CD4-positive, CD25-positive, alpha-beta regulatory T cell (primary cell): Measurements from ENCODE around the gene JARID2. TPM values are rescaled to one million over a fixed set of nuclear protein-coding genes. Genes with fewer than 3 reads are reported as not detected.

Source experiments
- ATAC-seq, 2 donors: fragments of 150-1000 bp; cut with Tn5 transposase; one replicate each; pipeline ENCODE4 v1.10.0; 2021; ENCODE audit warnings: low read depth in 2 of 2, moderate number of reproducible peaks in 2 of 2, moderate library complexity in 1 of 2
- DNase-seq, 3 donors: peaks; one replicate each; pipeline versions ENCODE4 v3.0.0 to v3.0.0-alpha.2; 2012 to 2022; ENCODE audit warnings: mixed read lengths in 1 of 3
- H3K27ac ChIP-seq: one replicate; pipeline ENCODE4 v1.7.0; 2013; ENCODE audit warnings: mild to moderate bottlenecking, low read length; ENCODE audit not compliant: insufficient read depth, poor library complexity, severe bottlenecking
- H3K27me3 ChIP-seq: one replicate; pipeline ENCODE4 v1.7.0; 2013; ENCODE audit warnings: low read length; ENCODE audit not compliant: control insufficient read depth, insufficient read depth
- H3K36me3 ChIP-seq: one replicate; pipeline ENCODE4 v1.7.0; 2013; ENCODE audit warnings: mild to moderate bottlenecking, low read length, moderate library complexity; ENCODE audit not compliant: control insufficient read depth, insufficient read depth
- H3K4me1 ChIP-seq: 2 replicates; pipeline ENCODE4 v1.7.0; 2013; ENCODE audit warnings: mild to moderate bottlenecking, low read length; ENCODE audit not compliant: insufficient read depth, control insufficient read depth, poor library complexity, severe bottlenecking
- H3K4me3 ChIP-seq: one replicate; pipeline ENCODE4 v1.7.0; 2013; ENCODE audit warnings: low read depth, mild to moderate bottlenecking, low read length, moderate library complexity
- H3K9me3 ChIP-seq, 2 experiments: 1 replicate in 1 of 2; 2 replicates in 1 of 2; pipeline ENCODE4 v1.7.0; 2013; ENCODE audit warnings: low read length in 2 of 2, mild to moderate bottlenecking in 1 of 2, moderate library complexity in 1 of 2; ENCODE audit not compliant: control insufficient read depth in 2 of 2
- H3K27ac Mint-ChIP-seq, 3 donors: one replicate each; pipeline ENCODE4 v1.8.0; 2020 to 2022; ENCODE audit warnings: mild to moderate bottlenecking in 3 of 3, mixed read lengths in 3 of 3, moderate library complexity in 2 of 3
- H3K27me3 Mint-ChIP-seq: one replicate; pipeline ENCODE4 v1.8.0; 2022; ENCODE audit warnings: mild to moderate bottlenecking, mixed read lengths
- H3K36me3 Mint-ChIP-seq: one replicate; pipeline ENCODE4 v1.8.0; 2020; ENCODE audit warnings: mixed read lengths
- H3K4me1 Mint-ChIP-seq, 4 donors: one replicate each; pipeline ENCODE4 v1.8.0; 2020 to 2022; ENCODE audit warnings: mixed read lengths in 4 of 4, mild to moderate bottlenecking in 1 of 4
- H3K4me3 Mint-ChIP-seq, 4 donors: one replicate each; pipeline ENCODE4 v1.8.0; 2020 to 2022; ENCODE audit warnings: mild to moderate bottlenecking in 4 of 4, mixed read lengths in 4 of 4, moderate library complexity in 3 of 4
- H3K9me3 Mint-ChIP-seq, 7 donors: one replicate each; pipeline ENCODE4 v1.8.0; 2020 to 2022; ENCODE audit warnings: mixed read lengths in 7 of 7, mild to moderate bottlenecking in 3 of 7, moderate library complexity in 2 of 7
- polyA plus RNA-seq, 4 donors: library from polyadenylated mRNA; unstranded; fragments of 300-500 nt; fragmentation: Illumina TruSeq; gene quantifications; one replicate each; pipeline ENCODE4 v1.2.3, GENCODE V29; 2021
- total RNA-seq: library from RNA; stranded (reverse); gene quantifications from one replicate; pipeline ENCODE4 v1.2.3, GENCODE V29; 2022

Gene JARID2
- total and polyA plus RNA-seq, 5 donors from 2014 or later = 4.1 to 26.1 (median 5.6) TPM

- Mint-ChIP-seq H3K9me3 (peaks cover 0 to 2% (median 0%) of the 10 kb centered on the region in 7 donors), H3K4me3 (no peak overlapping the region), H3K27ac (no peak overlapping the region), H3K4me1 (peaks cover 7 to 33% (median 12%) of the 10 kb centered on the region in 4 donors), H3K36me3 (peaks cover 16% of the 10 kb centered on the region), H3K27me3 (no peaks in the 10 kb centered on the region)
- H3K27ac ChIP-seq = no peak overlapping the region
- ATAC-seq (no peak), DNase-seq (no peak)
- H3K36me3 ChIP-seq = no peaks in the 10 kb centered on the region
- H3K4me1 ChIP-seq = no peaks in the 10 kb centered on the region
- no peaks in the 10 kb centered on the region for H3K27me3 ChIP-seq
- H3K9me3 ChIP-seq = no peaks in the 10 kb centered on the region
- no peak overlapping the region for H3K4me3 ChIP-seq
These were observed 309.5 kb downstream of the JARID2 start for GRCh38 chr6:15555101-15556038.

- Mint-ChIP-seq H3K4me1 (peaks cover 4 to 27% (median 9%) of the 10 kb centered on the region in 4 donors), H3K27me3 (no peaks in the 10 kb centered on the region), H3K27ac (no peak overlapping the region), H3K36me3 (peaks cover 13% of the 10 kb centered on the region), H3K4me3 (no peak overlapping the region), H3K9me3 (no peaks in the 10 kb centered on the region)
- no peaks in the 10 kb centered on the region for H3K27me3 ChIP-seq
- H3K4me3 ChIP-seq = no peak overlapping the region
- no peak overlapping the region for H3K27ac ChIP-seq
- H3K36me3 ChIP-seq = no peaks in the 10 kb centered on the region
- DNase-seq = no peak
- H3K4me1 ChIP-seq = no peaks in the 10 kb centered on the region
- ATAC-seq = no peak
- H3K9me3 ChIP-seq = no peaks in the 10 kb centered on the region
These were observed 310.8 kb downstream of the JARID2 start for GRCh38 chr6:15556711-15557110.

GRCh38 chr6:15557174-15557573, 311.3 kb downstream of the JARID2 start:
- Histone ChIP-seq H3K9me3 (no peaks in the 10 kb centered on the region), H3K27ac (no peak overlapping the region), H3K27me3 (no peaks in the 10 kb centered on the region), H3K36me3 (no peaks in the 10 kb centered on the region), H3K4me3 (no peak overlapping the region), H3K4me1 (no peaks in the 10 kb centered on the region)
- Mint-ChIP-seq H3K4me3 (no peak overlapping the region), H3K27ac (no peak overlapping the region), H3K4me1 (peaks cover 4 to 22% (median 7%) of the 10 kb centered on the region in 4 donors), H3K9me3 (no peaks in the 10 kb centered on the region), H3K36me3 (peaks cover 9% of the 10 kb centered on the region), H3K27me3 (no peaks in the 10 kb centered on the region)
- ATAC-seq (no peak), DNase-seq (no peak)

GRCh38 chr6:15560713-15561112, 314.8 kb downstream of the JARID2 start:
- Mint-ChIP-seq H3K27me3 (no peaks in the 10 kb centered on the region), H3K9me3 (no peaks in the 10 kb centered on the region), H3K36me3 (no peaks in the 10 kb centered on the region), H3K27ac (no peak overlapping the region), H3K4me1 (peaks cover 3 to 15% (median 4%) of the 10 kb centered on the region in 4 donors), H3K4me3 (no peak overlapping the region)
- Histone ChIP-seq H3K9me3 (no peaks in the 10 kb centered on the region), H3K4me1 (no peaks in the 10 kb centered on the region), H3K4me3 (no peak overlapping the region), H3K27ac (no peak overlapping the region), H3K36me3 (no peaks in the 10 kb centered on the region), H3K27me3 (no peaks in the 10 kb centered on the region)
- ATAC-seq = no peak
- DNase-seq = no peak

- H3K36me3 Mint-ChIP-seq = no peaks in the 10 kb centered on the region
- no peaks in the 10 kb centered on the region for H3K4me1 ChIP-seq
- no peak for ATAC-seq
- H3K4me1 Mint-ChIP-seq = peaks cover 3 to 14% (median 5%) of the 10 kb centered on the region in 4 donors
- DNase-seq = no peak
- H3K4me3 Mint-ChIP-seq = no peak overlapping the region
- no peaks in the 10 kb centered on the region for H3K27me3 Mint-ChIP-seq
- H3K9me3 ChIP-seq = no peaks in the 10 kb centered on the region
- no peak overlapping the region for H3K4me3 ChIP-seq
- no peaks in the 10 kb centered on the region for H3K9me3 Mint-ChIP-seq
- no peak overlapping the region for H3K27ac ChIP-seq
- H3K27ac Mint-ChIP-seq = no peak overlapping the region
- no peaks in the 10 kb centered on the region for H3K27me3 ChIP-seq
- H3K36me3 ChIP-seq = no peaks in the 10 kb centered on the region
These were observed 315.8 kb downstream of the JARID2 start for GRCh38 chr6:15561447-15562199.

GRCh38 chr6:15562977-15563376, 317.1 kb downstream of the JARID2 start:
- no peaks in the 10 kb centered on the region for H3K36me3 Mint-ChIP-seq
- no peaks in the 10 kb centered on the region for H3K27me3 Mint-ChIP-seq
- Histone ChIP-seq H3K36me3 (no peaks in the 10 kb centered on the region), H3K9me3 (no peaks in the 10 kb centered on the region), H3K4me1 (no peaks in the 10 kb centered on the region), H3K27ac (no peak overlapping the region), H3K4me3 (no peak overlapping the region), H3K27me3 (no peaks in the 10 kb centered on the region)
- H3K4me3 Mint-ChIP-seq = no peak overlapping the region
- peaks cover 0 to 10% (median 7%) of the 10 kb centered on the region in 4 donors for H3K4me1 Mint-ChIP-seq
- H3K27ac Mint-ChIP-seq = peak overlapping the region in 1 of 3 donors; percentile 57
- ATAC-seq (no peak), DNase-seq (no peak)
- H3K9me3 Mint-ChIP-seq = no peaks in the 10 kb centered on the region

GRCh38 chr6:15569035-15569995, 323.4 kb downstream of the JARID2 start:
- Mint-ChIP-seq H3K27ac (no peak overlapping the region), H3K4me1 (peaks cover 0 to 18% (median 10%) of the 10 kb centered on the region in 4 donors), H3K4me3 (no peak overlapping the region), H3K9me3 (no peaks in the 10 kb centered on the region), H3K36me3 (peaks cover 20% of the 10 kb centered on the region), H3K27me3 (no peaks in the 10 kb centered on the region)
- Histone ChIP-seq H3K27me3 (no peaks in the 10 kb centered on the region), H3K36me3 (no peaks in the 10 kb centered on the region), H3K9me3 (no peaks in the 10 kb centered on the region), H3K4me3 (no peak overlapping the region), H3K4me1 (no peaks in the 10 kb centered on the region), H3K27ac (no peak overlapping the region)
- ATAC-seq = no peak
- no peak for DNase-seq
